GM18858 (cell line): ENCODE data around the gene SYN1.
"Not testable (repeated sequence)": the region's sequence is repeated elsewhere in the genome, so short reads cannot be mapped to it uniquely, and the experiment has no call there.

Experiments used
- ATAC-seq: cut with Tn5 transposase; IDR thresholded peaks from one replicate; pipeline ENCODE4 v1.9.1; 2021; ENCODE audit not compliant: unreplicated experiment

The SYN1 gene

DNA sequence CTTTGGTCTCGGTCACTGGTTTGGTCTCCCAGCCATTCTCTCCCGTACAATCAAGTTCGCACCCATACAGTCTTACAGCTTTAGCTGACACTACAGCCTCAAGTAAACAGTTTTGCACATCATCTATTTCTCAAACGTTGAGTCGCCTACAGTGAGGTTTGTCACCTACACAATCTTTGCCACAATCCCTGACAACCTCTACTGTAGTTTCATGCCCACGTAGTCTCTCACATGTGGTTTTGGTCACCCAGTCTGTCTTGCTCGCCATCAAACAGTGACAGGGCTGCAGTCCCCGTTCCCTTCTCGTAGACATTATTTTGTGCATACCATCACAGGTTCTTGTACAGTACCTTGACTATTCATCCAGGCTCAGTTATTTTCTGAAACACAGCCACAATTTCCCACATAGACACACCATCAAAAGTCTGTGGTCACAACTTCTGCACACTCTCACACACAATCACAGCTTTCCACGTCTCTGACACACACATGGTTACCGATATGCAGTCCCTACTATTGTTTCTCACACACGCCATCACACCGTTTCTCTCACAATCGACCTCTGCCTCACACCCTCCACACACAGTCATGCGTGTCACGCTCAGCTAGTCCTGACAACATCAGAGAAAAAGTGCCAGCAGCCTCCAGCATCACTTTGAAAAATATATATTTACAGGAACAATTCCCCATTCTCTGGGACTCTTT lies 15.4 kb upstream of the SYN1 start:
- no peak for ATAC-seq

DNA sequence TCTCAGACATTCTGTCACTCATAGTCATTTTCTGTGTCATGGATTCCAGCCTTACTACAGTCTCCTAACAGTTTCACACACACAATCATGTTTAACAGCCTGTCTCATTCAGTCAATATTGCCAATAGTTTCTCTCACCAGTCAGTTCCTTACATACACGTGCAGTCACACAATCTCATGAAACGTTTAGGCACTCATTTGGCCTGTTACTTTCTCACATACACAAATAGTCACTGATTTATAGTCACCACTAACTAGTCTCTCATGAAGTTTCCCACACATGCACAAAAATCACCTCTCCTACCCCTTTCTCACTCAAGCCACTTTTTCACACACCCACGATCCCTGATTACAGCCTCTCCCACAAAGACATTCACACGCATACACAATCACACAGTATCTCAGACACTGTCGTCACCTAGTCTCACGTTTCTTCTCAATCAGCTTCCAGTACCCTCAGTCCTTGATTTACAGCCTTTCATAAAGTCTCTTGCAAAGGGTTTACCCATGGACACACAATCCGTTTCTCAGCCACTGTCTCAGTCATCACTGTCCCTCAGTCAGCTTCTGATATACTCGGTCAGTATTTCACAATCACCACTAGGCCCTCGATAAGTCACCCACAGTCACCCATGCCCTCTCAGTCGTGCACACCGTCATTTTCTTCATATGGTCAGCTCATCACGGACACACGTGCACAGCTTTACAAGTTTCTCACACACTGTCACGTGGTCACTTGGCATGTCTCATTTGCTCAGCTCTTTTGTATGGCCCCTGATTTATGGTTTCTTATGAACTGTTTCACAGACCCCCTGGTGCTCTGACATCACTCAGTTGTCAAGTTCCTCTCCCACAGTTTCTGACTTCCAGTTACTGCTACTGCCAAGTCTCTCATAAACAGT lies 14.3 kb upstream of the SYN1 start:
- no peak for ATAC-seq

DNA sequence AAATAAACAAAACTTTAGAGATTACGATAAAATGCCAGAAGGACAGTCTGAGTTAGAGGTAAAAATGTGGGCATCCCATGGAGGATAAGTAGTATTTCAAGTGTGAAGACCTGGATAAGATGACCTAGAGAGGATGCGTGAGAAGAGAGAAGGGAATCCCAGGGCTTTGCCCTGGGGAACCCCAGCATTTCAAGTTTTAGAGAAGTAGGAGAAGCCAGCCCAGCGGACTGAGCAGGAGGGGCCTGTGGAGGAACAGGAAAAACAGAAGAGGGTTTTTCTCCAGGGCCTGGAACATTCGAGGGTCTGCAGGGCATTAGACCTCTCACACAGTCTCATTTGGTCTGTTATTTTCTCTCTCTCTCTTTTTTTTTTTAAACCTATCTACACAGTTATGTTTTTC lies 13.0 kb upstream of the SYN1 start:
- ATAC-seq: no peak

GRCh38 chrX:47631676-47632075 lies 12.0 kb upstream of the SYN1 start:
- no peak for ATAC-seq

- no peak for ATAC-seq
These were observed 10.0 kb upstream of the SYN1 start, which contains the start of gene CFP for GRCh38 chrX:47629419-47630200. Gene CFP, minus strand, starts transcription at chrX:47629930. Its CDS starts 86 bp downstream, at chrX:47629844.

DNA sequence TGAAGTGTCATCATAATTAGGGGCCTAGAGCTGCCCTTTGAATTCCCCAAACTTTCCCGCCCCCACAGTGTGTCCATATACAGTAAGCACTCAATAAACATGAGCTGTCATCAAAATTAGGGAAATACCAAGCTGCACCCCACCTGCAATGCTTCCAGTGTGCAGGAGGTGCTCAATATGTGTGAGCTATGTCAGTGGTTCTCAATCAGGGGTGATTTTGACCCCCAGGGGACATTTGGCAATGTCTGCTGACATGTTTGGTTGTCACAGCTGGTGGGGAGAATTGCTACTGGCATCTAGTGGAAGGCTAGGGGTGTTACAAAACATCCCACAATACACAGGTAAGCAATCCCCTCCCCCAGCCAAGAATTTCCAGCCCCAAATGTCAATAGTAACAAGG lies 9.3 kb upstream of the SYN1 start:
- no peak for ATAC-seq

DNA sequence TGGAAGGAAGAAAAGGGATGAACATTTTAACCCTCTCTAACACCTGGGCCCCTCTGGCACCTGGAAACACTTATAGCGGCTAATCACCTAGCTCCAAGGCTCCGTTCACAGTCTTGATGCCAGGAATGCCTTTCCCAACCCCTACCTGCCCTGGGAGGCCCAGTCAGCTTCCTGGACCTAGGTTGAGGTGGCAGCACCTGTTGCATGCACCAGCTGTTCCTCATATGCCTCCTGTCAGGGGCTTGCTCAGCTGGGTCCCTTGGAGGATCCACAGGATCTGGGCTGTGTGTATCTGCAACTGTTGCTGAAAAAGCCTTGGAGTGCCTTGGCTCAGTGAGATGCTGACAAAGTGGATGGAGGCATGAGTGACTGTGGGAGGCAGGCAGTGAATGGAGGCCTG lies 5.7 kb upstream of the SYN1 start:
- ATAC-seq: no peak

DNA sequence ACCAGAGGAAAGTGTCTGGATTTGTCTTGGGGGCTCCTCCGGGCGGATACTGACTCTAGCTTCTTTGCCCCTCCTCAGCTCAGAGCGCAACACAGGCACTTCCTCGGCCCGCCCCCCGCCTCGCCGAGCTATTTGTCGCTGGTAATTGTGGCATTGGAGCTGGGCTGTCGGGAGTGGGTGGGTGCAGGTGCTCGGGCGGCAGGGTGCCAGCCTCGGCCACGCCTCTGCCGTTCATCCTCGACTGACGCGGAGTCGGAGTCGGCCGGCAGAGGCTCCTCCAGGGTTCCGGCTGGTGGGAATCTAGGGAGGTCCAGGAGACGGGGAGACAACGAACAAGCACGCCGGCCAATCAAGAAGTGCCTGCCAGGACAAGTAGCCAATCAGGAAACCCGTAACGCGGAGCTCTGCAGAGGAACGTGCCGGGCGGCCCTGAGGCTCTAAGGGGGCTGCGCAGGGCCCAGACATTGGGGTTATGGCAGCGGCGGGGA lies 3.9 kb upstream of the SYN1 start:
- ATAC-seq: no peak

DNA sequence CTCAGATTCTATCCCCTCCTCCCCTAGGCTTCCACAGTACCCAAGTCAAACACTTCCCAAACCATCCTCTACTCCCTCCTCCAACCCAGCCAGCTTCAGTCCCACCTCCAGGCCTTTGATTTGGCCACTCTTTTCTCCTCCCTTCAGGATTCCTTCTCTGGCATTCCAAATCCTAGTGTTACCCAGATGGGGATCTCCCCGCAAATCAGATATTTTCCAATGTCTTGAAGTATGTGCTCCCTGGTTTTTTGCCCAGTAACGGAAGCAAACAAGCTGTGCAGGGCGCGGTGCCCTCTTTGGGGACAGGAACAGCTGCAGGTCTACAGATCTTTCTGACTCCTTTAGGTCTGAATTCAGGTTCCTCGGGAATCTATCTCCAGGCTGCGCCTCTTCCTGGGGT lies 2.2 kb upstream of the SYN1 start:
- no peak for ATAC-seq

DNA sequence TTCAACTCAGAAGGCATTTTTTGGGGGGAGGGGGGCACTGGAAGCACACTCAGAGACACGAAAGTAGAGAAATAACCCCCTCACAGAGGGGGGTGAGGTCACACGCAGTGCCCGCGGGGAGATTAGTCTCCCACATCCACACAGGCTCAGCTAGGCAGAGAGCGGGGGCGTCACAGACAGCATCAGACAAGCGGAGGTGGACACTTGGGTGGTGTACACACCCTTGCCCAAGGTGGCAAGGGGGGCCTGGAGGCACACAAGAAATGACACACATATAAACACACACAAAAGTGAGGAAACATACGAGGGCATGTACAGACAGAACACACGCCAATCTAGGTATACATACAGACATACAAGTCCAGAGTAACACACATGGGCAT lies 637 bp upstream of the SYN1 start:
- no peak for ATAC-seq

DNA sequence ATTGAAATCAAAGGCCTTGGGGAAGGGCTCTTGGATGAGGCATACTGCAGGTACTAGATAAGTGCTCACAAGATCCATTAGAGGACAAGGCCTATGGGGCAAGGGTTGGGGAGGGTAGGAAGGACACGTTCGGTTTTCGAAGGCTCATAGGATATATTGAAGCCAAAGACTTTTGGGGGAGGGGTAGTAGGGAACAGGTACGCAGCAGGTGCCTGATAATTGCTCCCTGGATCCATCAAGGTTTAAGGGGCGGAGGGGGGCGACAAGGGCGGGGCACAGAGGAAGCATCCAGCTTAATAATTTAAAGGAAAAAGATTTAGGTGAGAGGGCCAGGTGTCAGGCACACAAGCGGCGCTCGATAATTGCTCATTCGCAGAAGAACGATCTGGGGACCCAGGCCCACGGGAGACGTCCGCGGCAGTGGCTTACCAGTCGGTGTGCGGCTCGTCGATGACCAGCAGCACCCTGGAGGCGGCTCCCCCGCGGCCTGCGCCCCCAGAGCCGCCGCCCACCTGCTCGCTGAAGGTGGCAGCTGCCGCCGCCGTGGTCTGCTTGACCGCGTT lies 653 bp downstream of the SYN1 start:
- ATAC-seq: no peak

DNA sequence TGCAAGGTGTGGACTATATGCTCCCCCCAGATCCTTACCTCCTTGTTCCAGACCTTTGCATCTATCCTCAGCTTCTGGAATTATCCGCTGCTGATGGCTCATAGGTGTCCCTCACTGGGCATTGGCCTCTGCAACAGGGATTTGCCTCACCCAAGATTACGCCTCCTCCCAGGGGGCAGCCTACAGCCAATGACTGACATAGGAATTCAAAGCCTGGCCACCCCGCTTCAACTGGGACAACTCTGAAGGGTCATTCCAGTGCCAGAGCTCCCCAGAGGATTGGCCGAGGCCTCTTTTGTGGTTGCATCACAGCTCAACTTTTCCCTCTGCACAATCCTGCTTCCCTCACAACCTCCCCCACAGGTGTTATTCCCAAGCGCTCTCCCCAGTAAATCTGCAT lies 5.0 kb downstream of the SYN1 start:
- no peak for ATAC-seq

DNA sequence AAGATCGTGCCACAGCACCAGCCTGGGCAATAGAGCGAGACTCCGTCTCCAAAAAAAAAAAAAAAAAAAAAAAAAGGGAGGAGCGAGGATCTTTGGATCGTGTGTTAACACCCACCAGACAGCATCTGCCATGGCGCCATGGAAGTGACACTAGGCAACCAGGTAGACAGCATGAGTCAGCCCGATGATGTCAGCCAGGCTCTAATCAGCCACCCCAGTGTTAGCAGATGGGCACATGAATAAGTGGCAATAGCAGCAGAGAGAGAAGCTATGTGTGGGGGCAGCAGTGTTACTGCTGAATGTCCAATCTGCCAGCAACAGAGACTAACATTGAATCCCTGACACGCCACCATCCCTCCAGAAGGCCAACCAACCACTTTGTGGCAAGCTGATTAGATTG lies 6.6 kb downstream of the SYN1 start:
- ATAC-seq: no peak

GRCh38 chrX:47612418-47612817 lies 7.2 kb downstream of the SYN1 start:
- no peak for ATAC-seq

GRCh38 chrX:47611926-47612325 lies 7.7 kb downstream of the SYN1 start:
- ATAC-seq: no peak

DNA sequence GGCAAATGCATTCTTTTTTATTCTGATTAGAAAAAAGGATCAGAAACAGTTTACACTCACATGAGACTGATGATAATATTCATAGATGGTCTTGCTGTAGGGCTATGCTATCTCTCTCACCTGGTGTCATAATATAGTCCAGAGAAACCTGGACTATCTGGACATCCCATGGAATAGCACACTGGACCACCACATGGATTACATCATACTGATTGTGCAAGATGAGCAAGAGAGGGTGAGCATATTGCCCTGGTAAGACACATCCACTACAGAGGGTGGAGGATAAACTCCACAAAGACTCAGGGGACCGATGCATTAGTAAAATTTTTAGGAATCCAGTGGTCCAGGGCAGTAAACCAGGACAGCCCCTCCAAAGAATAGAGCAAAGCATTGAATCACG lies 8.2 kb downstream of the SYN1 start:
- no peak for ATAC-seq

DNA sequence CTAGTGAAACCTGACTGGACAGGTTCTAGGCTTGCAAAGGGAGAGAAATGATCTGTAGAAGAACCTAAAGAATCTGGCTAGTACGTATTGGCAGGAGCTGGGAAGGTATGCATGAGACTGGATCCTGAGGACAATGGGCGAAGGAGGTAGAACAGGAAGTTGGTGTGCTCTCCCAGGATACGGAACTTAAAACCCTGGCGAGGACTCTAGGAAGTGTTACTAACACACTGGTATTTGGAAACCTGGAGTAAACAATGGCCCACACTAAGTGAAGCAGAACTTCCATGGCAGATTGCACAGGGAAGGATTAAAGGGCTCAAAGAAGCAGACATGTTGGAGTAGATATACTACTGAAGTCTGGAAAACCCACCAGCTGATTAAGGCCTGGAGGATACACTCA lies 9.1 kb downstream of the SYN1 start:
- ATAC-seq: no peak

GRCh38 chrX:47608130-47608810 lies 11.4 kb downstream of the SYN1 start:
- no peak for ATAC-seq

DNA sequence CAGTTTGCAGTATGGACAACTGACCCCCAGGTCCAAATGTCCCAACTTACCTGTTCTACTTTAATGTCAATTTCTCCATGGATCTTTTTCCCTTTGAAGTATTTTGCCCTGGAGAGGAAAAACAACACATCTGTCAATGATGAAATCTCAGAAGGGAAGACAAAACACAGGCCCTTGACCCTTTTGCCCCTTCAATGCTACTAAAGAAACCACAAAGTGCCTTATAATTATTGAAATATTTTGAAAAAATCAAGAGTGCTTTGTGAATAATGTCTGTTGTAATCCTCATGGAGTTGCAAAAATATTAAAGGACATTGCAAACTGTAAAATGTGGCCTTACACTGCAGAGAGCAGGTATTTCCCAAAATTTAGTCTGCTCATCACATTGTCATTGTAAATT lies 12.6 kb downstream of the SYN1 start:
- no peak for ATAC-seq

DNA sequence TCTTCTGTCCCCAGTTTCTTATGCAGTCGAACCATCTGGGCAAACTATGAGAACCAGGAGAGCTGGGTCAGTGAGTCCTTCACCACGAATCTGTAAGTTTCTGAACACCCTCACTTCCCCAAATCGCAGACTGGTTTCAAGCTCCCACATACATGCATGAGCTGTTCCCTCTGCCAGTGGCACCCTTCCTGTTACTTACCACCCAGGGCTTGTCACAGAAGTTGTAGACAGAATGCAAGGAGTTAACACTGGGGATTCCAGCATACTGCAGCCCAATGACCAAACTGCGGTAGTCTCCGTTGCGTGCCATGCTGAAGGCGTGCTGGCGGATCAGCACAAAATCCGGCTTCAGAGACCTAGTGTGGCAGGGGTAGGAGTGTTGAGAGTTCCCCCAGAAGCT lies 14.6 kb downstream of the SYN1 start:
- no peak for ATAC-seq

DNA sequence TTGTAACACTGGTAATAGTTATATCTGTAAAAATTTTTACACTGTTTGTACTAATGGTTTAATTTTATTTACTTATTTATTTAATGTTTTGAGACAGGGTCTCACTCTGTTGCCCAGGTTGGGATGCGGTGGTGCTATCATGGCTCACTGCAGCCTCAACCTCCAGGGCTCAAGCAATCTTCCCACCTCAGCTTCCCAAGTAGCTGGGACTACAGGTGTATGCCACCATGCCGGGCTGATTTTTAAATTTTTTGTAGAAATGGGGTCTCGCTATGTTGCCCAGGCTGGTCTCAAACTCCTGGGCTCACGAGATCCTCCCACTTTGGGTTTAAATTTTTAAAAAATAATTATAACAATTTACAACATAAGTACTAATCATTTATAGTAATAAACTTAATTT lies 16.5 kb downstream of the SYN1 start:
- not testable (repeated sequence) for ATAC-seq
